ENCODE data around the gene ZCCHC14.
"Not testable (repeated sequence)": the region's sequence is repeated elsewhere in the genome, so short reads cannot be mapped to it uniquely, and the experiment has no call there.

The ZCCHC14 gene

GRCh38 chr16:87490096-87490798 lies 2.6 kb downstream of the ZCCHC14 start:
- TF ChIP-seq CTCF (conservative IDR thresholded peaks at IDR 0.05; ENCODE audit: low read length): no peak
- DNase-seq (ENCODE audit: low read depth): no peak
- peak overlapping the region; percentile 63 for H3K4me3 ChIP-seq (ENCODE audit: low read length)

- peak overlapping the region; percentile 63 for H3K4me3 ChIP-seq (ENCODE audit: low read length)
- DNase-seq (ENCODE audit: low read depth): no peak
- TF ChIP-seq CTCF (conservative IDR thresholded peaks at IDR 0.05; ENCODE audit: low read length): no peak
Measured at GRCh38 chr16:87489434-87490045, 3.3 kb downstream of the ZCCHC14 start.

- not testable (repeated sequence) for DNase-seq (ENCODE audit: low read depth)
- peak overlapping the region; percentile 63 for H3K4me3 ChIP-seq (ENCODE audit: low read length)
Measured at GRCh38 chr16:87488960-87489359, 3.9 kb downstream of the ZCCHC14 start.

GRCh38 chr16:87487361-87487924 lies 5.4 kb downstream of the ZCCHC14 start:
- H3K4me3 ChIP-seq (ENCODE audit: low read length): peak overlapping the region; percentile 12; the same call in 1 of the 2 replicates
- DNase-seq (ENCODE audit: low read depth): peak; percentile 55
- TF ChIP-seq CTCF (conservative IDR thresholded peaks at IDR 0.05; ENCODE audit: low read length): no peak

- no peak for DNase-seq (ENCODE audit: low read depth)
- TF ChIP-seq CTCF (conservative IDR thresholded peaks at IDR 0.05; ENCODE audit: low read length): no peak
- no peak overlapping the region for H3K4me3 ChIP-seq (ENCODE audit: low read length)
Measured at GRCh38 chr16:87486713-87487247, 6.0 kb downstream of the ZCCHC14 start.

GRCh38 chr16:87486282-87486681 lies 6.5 kb downstream of the ZCCHC14 start:
- no peak for DNase-seq (ENCODE audit: low read depth)
- no peak for TF ChIP-seq CTCF (conservative IDR thresholded peaks at IDR 0.05; ENCODE audit: low read length)
- H3K4me3 ChIP-seq (ENCODE audit: low read length): no peak overlapping the region

- DNase-seq (ENCODE audit: low read depth); H3K4me3 ChIP-seq (ENCODE audit: low read length): not testable (repeated sequence)
Measured at GRCh38 chr16:87485792-87486191, 7.0 kb downstream of the ZCCHC14 start.

Measured in AG10803 (cell line).